GM12878 (cell line): ENCODE results near the gene IRS2. TPM values are rescaled to one million over a fixed set of nuclear protein-coding genes. Genes with fewer than 3 reads are reported as not detected.

Source experiments
- ATAC-seq: fragments of 200-7000 bp; cut with Tn5 transposase; 3 replicates; pipeline ENCODE4 v1.9.1; 2020; ENCODE audit warnings: mild to moderate bottlenecking, moderate library complexity
- BruUV-seq: library from RNA; stranded (reverse); fragments of 400-500 nt; replicated peaks from 2 replicates; lab custom pipeline; 2021; lab: Mats Ljungman, UMichigan
- CTCF ChIA-PET: fragments of 300-600 bp; sonication (Branson Sonifier 250); formaldehyde crosslinking; extraction: SDS; loops from one replicate; lab custom pipeline; 2021; ENCODE audit warnings: inconsistent platforms; lab: Yijun Ruan, JAX
- POLR2A ChIA-PET: fragments of 350-600 bp; formaldehyde crosslinking; extraction: SDS; loops from one replicate; lab custom pipeline; 2021; ENCODE audit warnings: inconsistent platforms; lab: Charles Lee
- RAD21 ChIA-PET: fragments of 300-600 bp; sonication (Branson Sonifier 250); formaldehyde crosslinking; loops from one replicate; lab custom pipeline; 2023; ENCODE audit warnings: antibody characterized with exemption; ENCODE audit not compliant: unreplicated experiment; lab: Charles Lee
- SMC1A ChIA-PET: fragments of 300-600 bp; sonication (Branson Sonifier 250); formaldehyde crosslinking; loops from one replicate; lab custom pipeline; 2023; ENCODE audit not compliant: unreplicated experiment, uncharacterized antibody; lab: Charles Lee
- DNase-seq: peaks from one replicate; pipeline ENCODE4 v3.0.0-alpha.2; 2011; ENCODE audit warnings: low read depth, low spot score
- FAIRE-seq: peaks from 3 replicates; lab custom pipeline; 2011; peaks lifted over from hg19 to GRCh38; lab: Jason Lieb, UNC
- H2AFZ ChIP-seq: 2 replicates; pipeline ENCODE4 v1.6.0; 2011; ENCODE audit warnings: low read depth, low read length, control low read depth; ENCODE audit not compliant: control insufficient read depth
- H3K27ac ChIP-seq: 2 replicates; pipeline ENCODE4 v1.5.1; 2011; ENCODE audit warnings: control low read depth; ENCODE audit not compliant: control insufficient read depth, insufficient read depth
- H3K27me3 ChIP-seq, 2 experiments: replicated peaks in 1 of 2; 2 replicates each; pipeline versions ENCODE4 v1.6.0 to v1.6.1; 2011; ENCODE audit warnings: low read length in 1 of 2; ENCODE audit not compliant: control insufficient read depth in 2 of 2, insufficient read depth in 2 of 2
- H3K36me3 ChIP-seq, 2 experiments: 2 replicates each; pipeline ENCODE4 v1.5.1; 2011; ENCODE audit warnings: low read length in 1 of 2; ENCODE audit not compliant: control insufficient read depth in 2 of 2, insufficient read depth in 2 of 2
- H3K4me1 ChIP-seq: 2 replicates; pipeline ENCODE4 v1.6.1; 2011; ENCODE audit warnings: mild to moderate bottlenecking, low read length, moderate library complexity, mixed read lengths; ENCODE audit not compliant: control insufficient read depth, insufficient read depth
- H3K4me2 ChIP-seq: 2 replicates; pipeline ENCODE4 v1.6.0; 2011; ENCODE audit warnings: control low read depth; ENCODE audit not compliant: control insufficient read depth, insufficient read depth
- H3K4me3 ChIP-seq: fragments of 200-600 bp; sonication (generic); 2 replicates; pipeline ENCODE4 v1.5.1; 2016
- H3K79me2 ChIP-seq: 2 replicates; pipeline ENCODE4 v1.6.0; 2011; ENCODE audit warnings: low read length; ENCODE audit not compliant: control insufficient read depth, insufficient read depth
- H3K9ac ChIP-seq: 2 replicates; pipeline ENCODE4 v1.8.0; 2011; ENCODE audit warnings: low read length, control low read depth, mixed read lengths; ENCODE audit not compliant: control insufficient read depth, insufficient read depth
- H3K9me3 ChIP-seq: replicated peaks from 3 replicates; pipeline ENCODE4 v1.5.1; 2011; ENCODE audit warnings: mild to moderate bottlenecking, low read length; ENCODE audit not compliant: control insufficient read depth, insufficient read depth
- H4K20me1 ChIP-seq: 2 replicates; pipeline ENCODE4 v1.6.0; 2011; ENCODE audit not compliant: control insufficient read depth, insufficient read depth
- BCL3 ChIP-seq: IDR thresholded peaks from 2 replicates; pipeline ENCODE4 v1.6.1; 2011; ENCODE audit warnings: borderline replicate concordance, low read depth, mild to moderate bottlenecking, moderate library complexity, low read length; ENCODE audit not compliant: insufficient read depth, poor library complexity, severe bottlenecking
- CHD1 ChIP-seq: IDR thresholded peaks from 2 replicates; pipeline ENCODE4 v1.6.1; 2012; ENCODE audit warnings: low read depth, low read length, improper control_type of control experiment
- KLF5 ChIP-seq: fragments of 450-650 bp; IDR thresholded peaks from 2 replicates; pipeline ENCODE4 v1.6.1; 2014; ENCODE audit warnings: mild to moderate bottlenecking; ENCODE audit not compliant: partially characterized antibody
- MEF2A ChIP-seq: IDR thresholded peaks from 2 replicates; pipeline ENCODE4 v1.6.1; 2011; ENCODE audit warnings: low read depth, mild to moderate bottlenecking, low read length, moderate library complexity; ENCODE audit not compliant: insufficient read depth
- NFXL1 ChIP-seq: fragments of 450-650 bp; IDR thresholded peaks from 2 replicates; pipeline ENCODE4 v1.6.1; 2017; ENCODE audit warnings: antibody characterized with exemption, mild to moderate bottlenecking, borderline replicate concordance
- SREBF2 ChIP-seq: IDR thresholded peaks from 2 replicates; pipeline ENCODE4 v1.6.1; 2012; ENCODE audit warnings: mild to moderate bottlenecking, low read length
- ZBTB11 ChIP-seq: fragments of 450-650 bp; formaldehyde crosslinking; IDR thresholded peaks from 2 replicates; pipeline ENCODE4 v1.5.0; 2022; ENCODE audit warnings: mild to moderate bottlenecking, missing genetic modification characterization
- ZNF384 ChIP-seq: IDR thresholded peaks from 2 replicates; pipeline ENCODE4 v1.6.1; 2012; ENCODE audit warnings: low read depth, mild to moderate bottlenecking, low read length, improper control_type of control experiment, borderline replicate concordance
- WGBS: methylation state at CpG from one replicate; pipeline ENCODE4 v1.1.6; 2016; ENCODE audit warnings: low lambda C conversion rate; ENCODE audit not compliant: insufficient replicate concordance, insufficient coverage; ENCODE audit errors: missing lambda C conversion rate; 5-methylcytosine and 5-hydroxymethylcytosine counted together
- in situ Hi-C: fragments of 300-500 bp; cut with MboI; formaldehyde crosslinking; loops from 9 replicates; pipeline ENCODE4 v1.14.3; 2018; ENCODE audit warnings: mixed read lengths
- intact Hi-C: fragments of 100-400 bp; cut with micrococcal nuclease; formaldehyde crosslinking; loops from one replicate; pipeline ENCODE4 v1.14.2; 2022; ENCODE audit not compliant: unreplicated experiment
- polyA plus RNA-seq, 11 experiments: library from polyadenylated mRNA; depleted of rRNA in 4 of 11; unstranded in 6 of 11; stranded (reverse) in 5 of 11; fragments of >200 nt; fragmentation: Nextera tagmentation in 4 of 11; fragmentation: Illumina TruSeq in 1 of 11; extraction: Ambion mirVana in 4 of 11; extraction: Trizol in 1 of 11; gene quantifications; 1 replicate in 1 of 11; 2 replicates in 10 of 11; pipeline versions ENCODE4 v1.2.1 to v1.2.3, GENCODE V29; 2011 to 2016; ENCODE audit warnings: inconsistent platforms in 2 of 11, missing spikeins in 2 of 11, low read depth in 1 of 11
- total RNA-seq, 4 experiments: library from RNA; depleted of rRNA in 3 of 4; stranded (reverse); fragments of >200 nt in 3 of 4; fragmentation: Illumina TruSeq in 1 of 4; extraction: Trizol in 1 of 4; gene quantifications; 2 replicates each; pipeline versions ENCODE4 v1.2.1 to v1.2.3, GENCODE V29; 2013 to 2021
- TF ChIP-seq, protein P1 (sequence below): IDR thresholded peaks from 2 replicates; pipeline ENCODE4 v1.6.1; 2011; ENCODE audit warnings: mild to moderate bottlenecking, low read depth, low read length, moderate library complexity; ENCODE audit not compliant: insufficient replicate concordance

The IRS2 gene
- total and polyA plus RNA-seq, 10 of the 15 experiments (the other 5 are each of a cell fraction or from before 2014, with no cell fraction given) = 0.01 to 0.31 (median 0.07) TPM; not detected in 6

GRCh38 chr13:109724603-109725002 lies 61.8 kb downstream of the IRS2 start:
- BruUV-seq = no TSS peak
- no peaks in the 10 kb centered on the region for H3K79me2 ChIP-seq
- 30% methylated on average over 6 of the region's 6 CpGs for WGBS
- H3K27ac ChIP-seq = no peak overlapping the region
- H3K4me1 ChIP-seq = no peaks in the 10 kb centered on the region
- POLR2A ChIA-PET = no interaction called here
- H3K4me2 ChIP-seq = no peak overlapping the region
- in situ Hi-C loops = no loop called here
- TF ChIP-seq SREBF2 (no peak), NFXL1 (no peak), BCL3 (no peak), ZNF384 (no peak), CHD1 (no peak), ZBTB11 (no peak), KLF5 (no peak), MEF2A (no peak)
- TF ChIP-seq, protein P1, sequence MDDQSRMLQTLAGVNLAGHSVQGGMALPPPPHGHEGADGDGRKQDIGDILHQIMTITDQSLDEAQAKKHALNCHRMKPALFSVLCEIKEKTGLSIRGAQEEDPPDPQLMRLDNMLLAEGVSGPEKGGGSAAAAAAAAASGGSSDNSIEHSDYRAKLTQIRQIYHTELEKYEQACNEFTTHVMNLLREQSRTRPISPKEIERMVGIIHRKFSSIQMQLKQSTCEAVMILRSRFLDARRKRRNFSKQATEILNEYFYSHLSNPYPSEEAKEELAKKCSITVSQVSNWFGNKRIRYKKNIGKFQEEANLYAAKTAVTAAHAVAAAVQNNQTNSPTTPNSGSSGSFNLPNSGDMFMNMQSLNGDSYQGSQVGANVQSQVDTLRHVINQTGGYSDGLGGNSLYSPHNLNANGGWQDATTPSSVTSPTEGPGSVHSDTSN = no peak
- TF ChIP-seq, all 136 proteins: peak for 0
- intact Hi-C loops = no loop called here
- CTCF ChIA-PET = no interaction called here
- Histone ChIP-seq H3K9ac (no peak overlapping the region), H2AFZ (no peak overlapping the region), H3K4me3 (no peak overlapping the region), H3K9me3 (no peaks in the 10 kb centered on the region), H4K20me1 (no peaks in the 10 kb centered on the region), H3K27me3 (no peaks in the 10 kb centered on the region), H3K36me3 (no peaks in the 10 kb centered on the region)
- SMC1A ChIA-PET = no interaction called here
- DNase-seq (no peak), FAIRE-seq (no peak), ATAC-seq (no peak)
- RAD21 ChIA-PET = no interaction called here
